ENCODE data around the gene VPS13C.

VPS13C gene

DNA sequence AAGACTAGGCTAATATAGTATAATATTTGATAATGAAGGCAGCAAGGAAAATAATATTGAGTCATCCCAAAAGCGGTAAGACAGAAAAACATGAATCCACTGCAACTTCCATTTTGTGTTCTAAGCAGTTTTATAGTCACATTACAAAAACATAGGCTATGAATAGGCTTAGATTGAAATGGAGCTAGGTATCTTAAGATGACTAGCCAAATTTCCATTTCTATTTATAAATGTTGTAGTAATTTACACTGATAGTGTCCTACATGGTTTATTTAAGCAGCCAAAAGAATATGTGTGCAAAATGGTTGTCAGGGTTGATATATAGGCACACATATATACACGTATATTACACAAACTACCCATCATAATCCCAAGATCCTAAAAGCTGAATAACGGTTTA lies 82.0 kb downstream of the VPS13C start:
- TF ChIP-seq EZH2phosphoT487 (IDR thresholded peaks at IDR 0.05; ENCODE audit: borderline replicate concordance, low read length) = no peak
- TF ChIP-seq, protein P1, sequence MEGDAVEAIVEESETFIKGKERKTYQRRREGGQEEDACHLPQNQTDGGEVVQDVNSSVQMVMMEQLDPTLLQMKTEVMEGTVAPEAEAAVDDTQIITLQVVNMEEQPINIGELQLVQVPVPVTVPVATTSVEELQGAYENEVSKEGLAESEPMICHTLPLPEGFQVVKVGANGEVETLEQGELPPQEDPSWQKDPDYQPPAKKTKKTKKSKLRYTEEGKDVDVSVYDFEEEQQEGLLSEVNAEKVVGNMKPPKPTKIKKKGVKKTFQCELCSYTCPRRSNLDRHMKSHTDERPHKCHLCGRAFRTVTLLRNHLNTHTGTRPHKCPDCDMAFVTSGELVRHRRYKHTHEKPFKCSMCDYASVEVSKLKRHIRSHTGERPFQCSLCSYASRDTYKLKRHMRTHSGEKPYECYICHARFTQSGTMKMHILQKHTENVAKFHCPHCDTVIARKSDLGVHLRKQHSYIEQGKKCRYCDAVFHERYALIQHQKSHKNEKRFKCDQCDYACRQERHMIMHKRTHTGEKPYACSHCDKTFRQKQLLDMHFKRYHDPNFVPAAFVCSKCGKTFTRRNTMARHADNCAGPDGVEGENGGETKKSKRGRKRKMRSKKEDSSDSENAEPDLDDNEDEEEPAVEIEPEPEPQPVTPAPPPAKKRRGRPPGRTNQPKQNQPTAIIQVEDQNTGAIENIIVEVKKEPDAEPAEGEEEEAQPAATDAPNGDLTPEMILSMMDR (IDR thresholded peaks at IDR 0.05; ENCODE audit: low read depth, low read length, poor library complexity, severe bottlenecking) = no peak
- Histone ChIP-seq H3K27ac (ENCODE audit: low read depth, low read length) (no peak overlapping the region), H3K9me2 (replicated peaks; ENCODE audit: control insufficient read depth, low read length) (no peaks in the 10 kb centered on the region), H3K4me1 (ENCODE audit: control insufficient read depth, low read length) (no peaks in the 10 kb centered on the region), H3K4me3 (ENCODE audit: low read length) (no peak overlapping the region), H3F3A (ENCODE audit: control insufficient read depth, insufficient read depth) (no peaks in the 10 kb centered on the region), H3K36me3 (ENCODE audit: control insufficient read depth, low read length) (peaks cover 38% of the 10 kb centered on the region), H3K9me3 (ENCODE audit: control insufficient read depth, insufficient read depth, low read length) (no peaks in the 10 kb centered on the region), H3K4me2 (ENCODE audit: low read length) (no peak overlapping the region), H4K20me1 (ENCODE audit: control insufficient read depth, insufficient read depth, low read depth, low read length) (no peaks in the 10 kb centered on the region), H3K79me2 (ENCODE audit: control insufficient read depth, low read length) (no peaks in the 10 kb centered on the region), H3K27me3 (ENCODE audit: control insufficient read depth, low read length) (no peaks in the 10 kb centered on the region)

DNA sequence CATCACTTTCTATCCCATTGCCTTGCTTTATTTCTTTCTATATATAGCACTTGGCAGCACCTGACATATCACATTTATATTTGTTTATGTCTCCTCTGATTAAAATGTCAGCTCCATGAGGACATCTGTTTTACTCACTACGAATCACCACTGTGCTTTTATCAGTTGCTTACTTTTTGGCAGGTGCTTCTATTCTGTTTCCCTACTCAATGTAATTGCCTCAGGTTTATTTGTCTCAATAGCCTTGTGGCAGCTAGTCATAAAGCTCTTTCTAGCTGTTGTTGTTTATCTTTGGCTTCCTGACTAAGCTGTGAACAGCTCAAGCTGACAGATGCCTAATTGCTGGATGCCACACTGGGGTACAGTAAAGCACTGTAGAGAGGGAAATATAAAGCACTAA lies 85.5 kb downstream of the VPS13C start:
- H3K79me2 ChIP-seq (ENCODE audit: control insufficient read depth, low read length) = no peaks in the 10 kb centered on the region
- peaks cover 50% of the 10 kb centered on the region for H3K36me3 ChIP-seq (ENCODE audit: control insufficient read depth, low read length)
- no peak overlapping the region for H3K4me3 ChIP-seq (ENCODE audit: low read length)
- no peaks in the 10 kb centered on the region for H3K27me3 ChIP-seq (ENCODE audit: control insufficient read depth, low read length)
- no peak overlapping the region for H3K27ac ChIP-seq (ENCODE audit: low read depth, low read length)
- no peaks in the 10 kb centered on the region for H3F3A ChIP-seq (ENCODE audit: control insufficient read depth, insufficient read depth)
- no peaks in the 10 kb centered on the region for H3K4me1 ChIP-seq (ENCODE audit: control insufficient read depth, low read length)
- H3K9me2 ChIP-seq (replicated peaks; ENCODE audit: control insufficient read depth, low read length) = no peaks in the 10 kb centered on the region
- H3K4me2 ChIP-seq (ENCODE audit: low read length) = no peak overlapping the region
- no peaks in the 10 kb centered on the region for H3K9me3 ChIP-seq (ENCODE audit: control insufficient read depth, insufficient read depth, low read length)
- TF ChIP-seq, protein P1 (IDR thresholded peaks at IDR 0.05; ENCODE audit: low read depth, low read length, poor library complexity, severe bottlenecking) = no peak
- TF ChIP-seq EZH2phosphoT487 (IDR thresholded peaks at IDR 0.05; ENCODE audit: borderline replicate concordance, low read length) = no peak
- H4K20me1 ChIP-seq (ENCODE audit: control insufficient read depth, insufficient read depth, low read depth, low read length) = no peaks in the 10 kb centered on the region

DNA sequence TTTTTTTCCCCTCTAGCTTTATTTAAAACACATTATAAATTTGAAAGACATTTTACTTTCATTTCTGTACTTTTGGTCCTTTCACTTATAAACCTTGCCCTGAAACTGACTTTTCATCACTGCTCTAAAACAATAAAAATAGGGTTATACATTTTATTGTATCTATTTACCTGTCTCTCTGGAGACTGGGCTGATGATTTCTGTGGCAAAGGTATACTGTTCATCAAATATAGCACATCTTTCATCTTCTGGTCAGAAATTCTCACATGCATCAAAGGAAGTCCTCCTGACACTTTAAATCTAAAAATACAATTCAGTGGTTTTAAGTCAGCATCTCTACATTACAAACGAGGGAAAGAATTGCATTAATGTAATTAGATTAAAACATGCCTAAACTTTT lies 86.1 kb downstream of the VPS13C start:
- no peaks in the 10 kb centered on the region for H3K9me2 ChIP-seq (replicated peaks; ENCODE audit: control insufficient read depth, low read length)
- no peaks in the 10 kb centered on the region for H4K20me1 ChIP-seq (ENCODE audit: control insufficient read depth, insufficient read depth, low read depth, low read length)
- H3K9me3 ChIP-seq (ENCODE audit: control insufficient read depth, insufficient read depth, low read length) = no peaks in the 10 kb centered on the region
- TF ChIP-seq, protein P1 (IDR thresholded peaks at IDR 0.05; ENCODE audit: low read depth, low read length, poor library complexity, severe bottlenecking) = no peak
- no peak for TF ChIP-seq EZH2phosphoT487 (IDR thresholded peaks at IDR 0.05; ENCODE audit: borderline replicate concordance, low read length)
- no peak overlapping the region for H3K4me2 ChIP-seq (ENCODE audit: low read length)
- no peaks in the 10 kb centered on the region for H3K79me2 ChIP-seq (ENCODE audit: control insufficient read depth, low read length)
- peaks cover 46% of the 10 kb centered on the region for H3K36me3 ChIP-seq (ENCODE audit: control insufficient read depth, low read length)
- H3K4me1 ChIP-seq (ENCODE audit: control insufficient read depth, low read length) = no peaks in the 10 kb centered on the region
- H3K27ac ChIP-seq (ENCODE audit: low read depth, low read length) = no peak overlapping the region
- H3F3A ChIP-seq (ENCODE audit: control insufficient read depth, insufficient read depth) = no peaks in the 10 kb centered on the region
- H3K4me3 ChIP-seq (ENCODE audit: low read length) = no peak overlapping the region
- H3K27me3 ChIP-seq (ENCODE audit: control insufficient read depth, low read length) = no peaks in the 10 kb centered on the region

DNA sequence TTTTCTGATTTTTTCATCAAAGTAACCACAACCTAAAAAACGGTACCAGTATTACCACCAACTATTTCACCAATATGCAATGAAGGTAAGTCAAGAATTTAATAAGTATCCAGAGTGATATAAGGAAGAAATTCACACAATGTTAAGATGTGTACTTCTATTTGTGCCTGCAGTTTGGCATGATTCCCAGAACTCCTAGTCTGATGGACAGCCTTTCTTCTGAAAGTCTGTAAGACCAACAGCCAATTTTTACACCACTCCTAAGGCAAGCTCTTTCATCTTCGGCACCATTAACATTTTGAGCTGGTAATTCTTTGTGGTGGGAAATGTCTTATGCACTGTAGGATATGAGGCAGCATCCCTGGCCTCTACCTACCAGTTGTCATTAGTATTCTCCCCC lies 108.3 kb downstream of the VPS13C start:
- H3K4me3 ChIP-seq (ENCODE audit: low read length) = no peak overlapping the region
- H3K9me3 ChIP-seq (ENCODE audit: control insufficient read depth, insufficient read depth, low read length) = no peaks in the 10 kb centered on the region
- TF ChIP-seq, protein P1 (IDR thresholded peaks at IDR 0.05; ENCODE audit: low read depth, low read length, poor library complexity, severe bottlenecking) = no peak
- H3K4me2 ChIP-seq (ENCODE audit: low read length) = no peak overlapping the region
- H4K20me1 ChIP-seq (ENCODE audit: control insufficient read depth, insufficient read depth, low read depth, low read length) = no peaks in the 10 kb centered on the region
- no peaks in the 10 kb centered on the region for H3K4me1 ChIP-seq (ENCODE audit: control insufficient read depth, low read length)
- no peaks in the 10 kb centered on the region for H3F3A ChIP-seq (ENCODE audit: control insufficient read depth, insufficient read depth)
- no peaks in the 10 kb centered on the region for H3K27me3 ChIP-seq (ENCODE audit: control insufficient read depth, low read length)
- H3K79me2 ChIP-seq (ENCODE audit: control insufficient read depth, low read length) = no peaks in the 10 kb centered on the region
- H3K9me2 ChIP-seq (replicated peaks; ENCODE audit: control insufficient read depth, low read length) = no peaks in the 10 kb centered on the region
- peaks cover 33% of the 10 kb centered on the region for H3K36me3 ChIP-seq (ENCODE audit: control insufficient read depth, low read length)
- H3K27ac ChIP-seq (ENCODE audit: low read depth, low read length) = no peak overlapping the region
